H1 (cell line): ENCODE measurements around the gene ILF3. TPM values are rescaled to one million over a fixed set of nuclear protein-coding genes. Genes with fewer than 3 reads are reported as not detected.

Source experiments
- CEBPB ChIP-seq: IDR thresholded peaks from 2 replicates; pipeline ENCODE4 v1.6.1; 2012; ENCODE audit warnings: low read depth, low read length
- CHD7 ChIP-seq: fragments of 300-600 bp; sonication (generic); IDR thresholded peaks from 2 replicates; pipeline ENCODE4 v1.7.1; 2012; ENCODE audit warnings: low read length, moderate library complexity, mild to moderate bottlenecking, inconsistent platforms; ENCODE audit not compliant: insufficient replicate concordance
- KDM4A ChIP-seq: IDR thresholded peaks from one replicate; pipeline ENCODE4 v1.7.1; 2012; ENCODE audit warnings: low read depth, mild to moderate bottlenecking, moderate library complexity, low read length, inconsistent platforms; ENCODE audit not compliant: severe bottlenecking
- MAX ChIP-seq: IDR thresholded peaks from 2 replicates; pipeline ENCODE4 v1.6.1; 2012; ENCODE audit warnings: inconsistent platforms
- NRF1 ChIP-seq: IDR thresholded peaks from 2 replicates; pipeline ENCODE4 v1.6.1; 2011; ENCODE audit warnings: mild to moderate bottlenecking, low read depth, low read length, improper control_type of control experiment
- POLR2AphosphoS5 ChIP-seq: IDR thresholded peaks from 2 replicates; pipeline ENCODE4 v1.6.1; 2011; ENCODE audit warnings: low read depth, low read length
- RNF2 ChIP-seq: fragments of 200-900, 300-1000 bp; sonication (generic); IDR thresholded peaks from 2 replicates; pipeline ENCODE4 v1.7.1; 2016; ENCODE audit warnings: borderline replicate concordance, low read depth, mild to moderate bottlenecking, antibody characterized with exemption, low read length; ENCODE audit not compliant: poor library complexity, severe bottlenecking; ENCODE audit errors: missing control alignments
- polyA plus RNA-seq, 7 experiments: library from polyadenylated mRNA; depleted of rRNA in 3 of 7; stranded (reverse) in 5 of 7; unstranded in 2 of 7; fragments of >200 nt in 5 of 7; fragments of 200-250 nt in 2 of 7; gene quantifications; 1 replicate in 5 of 7; 2 replicates in 1 of 7; 4 replicates in 1 of 7; pipeline versions ENCODE4 v1.2.1 to v1.2.3, GENCODE V29; 2011 to 2013; ENCODE audit warnings: missing spikeins in 2 of 7, mixed read lengths in 2 of 7
- total RNA-seq: library from RNA; stranded (reverse); fragmentation: NEBNext Ultra II Directional; extraction: Animal tissue kit (Norgen Biotek cat#: 25700); gene quantifications from 2 replicates; pipeline ENCODE4 v1.2.1, GENCODE V29; 2021

Gene ILF3
- total and polyA plus RNA-seq, 2 of the 8 experiments (the other 6 are each of a cell fraction or from before 2014, with no cell fraction given): 291 to 695 TPM

- TF ChIP-seq CHD7 (no peak), KDM4A (no peak), RNF2 (no peak), NRF1 (no peak), POLR2AphosphoS5 (no peak), MAX (no peak), CEBPB (no peak)
These were observed 11.5 kb upstream of the ILF3 start (continued) for GRCh38 chr19:10642473-10643171.
